Measurements from ENCODE around the gene TMED6.

The TMED6 gene

GRCh38 chr16:69393898-69394849 is 42.6 kb upstream of the TMED6 start:
- no peak overlapping the region for H3K27ac ChIP-seq
- TF ChIP-seq, protein P1, sequence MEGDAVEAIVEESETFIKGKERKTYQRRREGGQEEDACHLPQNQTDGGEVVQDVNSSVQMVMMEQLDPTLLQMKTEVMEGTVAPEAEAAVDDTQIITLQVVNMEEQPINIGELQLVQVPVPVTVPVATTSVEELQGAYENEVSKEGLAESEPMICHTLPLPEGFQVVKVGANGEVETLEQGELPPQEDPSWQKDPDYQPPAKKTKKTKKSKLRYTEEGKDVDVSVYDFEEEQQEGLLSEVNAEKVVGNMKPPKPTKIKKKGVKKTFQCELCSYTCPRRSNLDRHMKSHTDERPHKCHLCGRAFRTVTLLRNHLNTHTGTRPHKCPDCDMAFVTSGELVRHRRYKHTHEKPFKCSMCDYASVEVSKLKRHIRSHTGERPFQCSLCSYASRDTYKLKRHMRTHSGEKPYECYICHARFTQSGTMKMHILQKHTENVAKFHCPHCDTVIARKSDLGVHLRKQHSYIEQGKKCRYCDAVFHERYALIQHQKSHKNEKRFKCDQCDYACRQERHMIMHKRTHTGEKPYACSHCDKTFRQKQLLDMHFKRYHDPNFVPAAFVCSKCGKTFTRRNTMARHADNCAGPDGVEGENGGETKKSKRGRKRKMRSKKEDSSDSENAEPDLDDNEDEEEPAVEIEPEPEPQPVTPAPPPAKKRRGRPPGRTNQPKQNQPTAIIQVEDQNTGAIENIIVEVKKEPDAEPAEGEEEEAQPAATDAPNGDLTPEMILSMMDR (conservative IDR thresholded peaks at IDR 0.05; ENCODE audit: low read depth), result no peak
- CTCF ChIA-PET, result interaction anchor here (0.7 kb wide), 1 partner anchor 313 kb away, joined by 3 read pairs; no protein-coding TSS in a partner anchor
- POLR2A ChIA-PET (ENCODE audit: low non-redundant PET), result no interaction called here
- DNase-seq (ENCODE audit: low spot score), result no peak

GRCh38 chr16:69386596-69386995 is 35.0 kb upstream of the TMED6 start:
- POLR2A ChIA-PET (ENCODE audit: low non-redundant PET), result no interaction called here
- H3K27ac ChIP-seq, result peak overlapping the region; percentile 86
- CTCF ChIA-PET, result interaction anchor here (0.6 to 1.0 kb wide), 2 partner anchors 143 to 252 kb away, joined by 3 to 7 read pairs; no protein-coding TSS in a partner anchor
- DNase-seq (ENCODE audit: low spot score), result no peak
- TF ChIP-seq, protein P1 (conservative IDR thresholded peaks at IDR 0.05; ENCODE audit: low read depth), result no peak

DNA sequence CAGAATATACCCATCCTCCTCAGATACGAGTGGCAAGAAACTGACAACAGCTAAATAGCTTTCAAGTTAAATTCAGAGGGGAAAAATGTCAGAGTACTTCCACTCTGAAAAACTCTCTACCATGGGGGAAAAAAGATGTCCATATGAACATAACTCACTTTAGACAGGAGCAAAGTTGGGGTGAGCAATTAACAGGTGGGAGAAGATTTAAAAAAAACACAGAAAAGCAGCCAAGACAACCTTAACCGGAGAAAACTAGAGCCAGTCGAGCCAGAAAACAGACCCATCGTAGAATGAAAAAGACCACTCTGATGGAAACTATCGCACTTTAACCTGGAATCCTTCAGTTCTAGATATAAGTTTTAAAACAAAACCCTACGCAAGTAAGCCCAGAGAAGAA is 33.4 kb upstream of the TMED6 start:
- ChIA-PET POLR2A (ENCODE audit: low non-redundant PET) (no interaction called here), CTCF (interaction anchor here (0.6 to 0.7 kb wide), 2 partner anchors 17 to 41 kb away, joined by 3 read pairs; no protein-coding TSS in a partner anchor)
- DNase-seq (ENCODE audit: low spot score), result no peak
- TF ChIP-seq, protein P1 (conservative IDR thresholded peaks at IDR 0.05; ENCODE audit: low read depth), result no peak
- peak overlapping the region; percentile 86 for H3K27ac ChIP-seq

GRCh38 chr16:69382421-69382820 is 30.8 kb upstream of the TMED6 start:
- ChIA-PET CTCF (no interaction called here), POLR2A (ENCODE audit: low non-redundant PET) (no interaction called here)
- DNase-seq (ENCODE audit: low spot score), result no peak
- H3K27ac ChIP-seq, result no peak overlapping the region
- TF ChIP-seq, protein P1 (conservative IDR thresholded peaks at IDR 0.05; ENCODE audit: low read depth), result no peak

GRCh38 chr16:69381231-69381630 is 29.6 kb upstream of the TMED6 start:
- no peak overlapping the region for H3K27ac ChIP-seq
- POLR2A ChIA-PET (ENCODE audit: low non-redundant PET), result no interaction called here
- DNase-seq (ENCODE audit: low spot score), result no peak
- TF ChIP-seq, protein P1 (conservative IDR thresholded peaks at IDR 0.05; ENCODE audit: low read depth), result no peak
- CTCF ChIA-PET, result no interaction called here

DNA sequence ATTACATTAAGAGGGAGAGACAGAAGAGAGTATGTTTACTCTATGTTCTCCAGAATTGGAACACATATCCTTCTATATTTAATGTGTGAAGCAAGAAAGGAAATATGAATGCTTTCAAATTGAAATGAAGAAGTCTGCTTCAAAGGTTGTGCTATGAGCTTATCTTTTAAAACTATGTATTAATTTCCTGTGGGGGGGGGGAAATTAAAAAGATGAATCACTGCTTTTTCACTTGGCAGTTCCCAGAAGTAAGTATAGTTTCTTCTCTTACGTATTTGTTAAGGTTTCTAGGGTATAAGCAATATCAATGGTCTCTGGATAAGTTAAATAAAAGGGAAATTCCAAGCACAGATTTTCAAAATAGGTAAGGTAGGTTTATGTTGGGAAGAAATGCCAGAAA is 27.2 kb upstream of the TMED6 start:
- no peak overlapping the region for H3K27ac ChIP-seq
- POLR2A ChIA-PET (ENCODE audit: low non-redundant PET), result interaction anchor here (0.6 kb wide), 1 partner anchor 183 kb away, joined by 6 read pairs; no protein-coding TSS in a partner anchor

More for the DNA sequence above, 27.2 kb upstream of the TMED6 start:
- CTCF ChIA-PET, result no interaction called here
- no peak for DNase-seq (ENCODE audit: low spot score)
- TF ChIP-seq, protein P1 (conservative IDR thresholded peaks at IDR 0.05; ENCODE audit: low read depth), result no peak

Data from RWPE1 (cell line).